NCI-H2029 (cell line): ENCODE measurements around the gene CCDC172.
"Not testable (repeated sequence)": the region's sequence is repeated elsewhere in the genome, so short reads cannot be mapped to it uniquely, and the experiment has no call there.

Experiments used
- DNase-seq: peaks from one replicate; lab custom pipeline; 2025; lab: John Stamatoyannopoulos, UW

CCDC172 gene

DNA sequence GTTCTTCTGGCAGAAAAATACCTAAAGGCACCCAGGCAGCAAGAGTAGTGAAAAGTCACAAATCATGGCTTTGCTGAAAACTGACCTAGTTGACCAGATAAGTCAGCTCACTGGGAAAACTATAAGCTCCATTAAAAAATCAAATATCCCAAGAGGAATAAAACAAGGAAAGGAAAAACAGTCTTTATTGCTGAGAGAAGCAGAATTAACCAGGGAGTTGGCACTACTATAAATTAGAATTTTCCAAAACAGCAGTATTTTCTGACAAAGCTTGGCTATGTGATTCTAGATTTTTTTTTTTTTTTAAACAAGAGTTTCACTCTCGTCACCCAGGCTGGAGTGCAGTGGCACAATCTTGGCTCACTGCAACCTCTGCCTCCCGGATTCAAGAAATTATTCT is 12.6 kb downstream of the CCDC172 start:
- DNase-seq: no peak

DNA sequence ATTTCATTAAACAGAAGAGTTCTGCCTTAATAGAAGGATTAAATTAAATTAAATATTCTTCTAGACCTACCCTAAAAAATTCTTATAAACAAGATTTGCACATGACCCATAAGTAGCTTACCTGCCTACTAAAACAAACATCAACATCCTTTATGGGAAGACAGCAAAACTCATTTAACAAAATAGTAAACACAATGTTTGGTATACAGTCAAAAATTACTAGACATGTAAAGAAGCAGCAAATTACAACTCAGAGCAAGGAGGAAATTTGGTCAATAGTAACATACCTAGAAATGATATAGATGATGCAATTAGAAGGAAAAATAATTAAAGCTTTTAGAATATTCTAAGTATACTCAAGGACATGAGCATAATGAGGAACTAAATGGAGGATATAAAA is 27.9 kb downstream of the CCDC172 start:
- no peak for DNase-seq

DNA sequence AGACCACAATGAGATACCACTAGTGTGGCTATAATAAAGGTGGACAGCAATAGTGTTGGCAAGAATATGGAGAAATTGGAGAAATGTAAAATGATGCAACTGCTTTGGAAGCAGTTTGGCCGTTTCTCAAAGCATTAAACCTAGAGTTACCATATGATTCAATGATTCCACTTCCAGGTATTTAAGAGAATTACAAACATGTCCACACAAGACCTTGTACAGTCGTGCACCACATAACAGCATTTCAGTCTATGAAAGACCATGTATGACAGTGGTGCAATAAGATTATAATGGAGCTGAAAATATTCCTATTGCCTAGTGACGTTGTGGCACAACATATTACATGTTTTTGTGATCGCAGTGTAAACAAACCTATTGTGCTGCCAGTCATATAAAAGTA is 29.6 kb downstream of the CCDC172 start:
- DNase-seq: no peak

DNA sequence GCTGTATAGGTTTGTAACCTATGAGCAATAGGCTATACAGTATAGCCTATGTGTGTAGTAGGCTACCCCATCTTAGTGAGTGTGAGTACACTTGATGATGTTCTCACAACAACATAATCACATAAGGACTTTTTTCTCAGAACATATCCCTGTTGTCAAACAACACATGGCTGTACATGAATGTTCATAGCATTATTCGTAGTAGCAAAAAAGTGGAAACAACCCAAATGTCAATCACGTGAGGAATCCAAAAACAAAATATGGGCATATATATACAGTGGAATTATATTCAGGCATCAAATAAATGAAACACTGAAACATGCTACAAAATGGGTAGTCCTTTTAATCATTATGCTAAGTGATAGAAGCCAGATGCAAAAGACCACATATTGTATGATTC is 31.1 kb downstream of the CCDC172 start:
- DNase-seq: no peak

DNA sequence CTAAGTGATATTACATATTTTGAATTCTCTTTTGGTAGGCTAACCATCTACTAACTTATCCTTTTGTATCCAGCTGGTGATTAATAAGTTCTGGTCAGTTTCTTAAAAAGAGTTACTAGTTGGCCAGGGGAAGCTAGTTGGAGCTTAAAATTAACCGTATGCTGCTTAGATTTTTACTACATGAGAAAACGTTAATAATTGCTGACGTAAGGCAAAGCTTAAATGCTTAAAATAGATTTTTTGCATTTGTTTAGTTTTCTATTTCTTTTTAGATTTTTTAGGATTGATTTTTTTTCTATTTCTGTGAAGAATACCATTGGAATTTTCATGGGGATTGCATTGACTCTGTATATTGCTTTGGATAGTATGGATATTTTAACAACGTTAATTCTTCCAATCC is 32.6 kb downstream of the CCDC172 start:
- DNase-seq: no peak

DNA sequence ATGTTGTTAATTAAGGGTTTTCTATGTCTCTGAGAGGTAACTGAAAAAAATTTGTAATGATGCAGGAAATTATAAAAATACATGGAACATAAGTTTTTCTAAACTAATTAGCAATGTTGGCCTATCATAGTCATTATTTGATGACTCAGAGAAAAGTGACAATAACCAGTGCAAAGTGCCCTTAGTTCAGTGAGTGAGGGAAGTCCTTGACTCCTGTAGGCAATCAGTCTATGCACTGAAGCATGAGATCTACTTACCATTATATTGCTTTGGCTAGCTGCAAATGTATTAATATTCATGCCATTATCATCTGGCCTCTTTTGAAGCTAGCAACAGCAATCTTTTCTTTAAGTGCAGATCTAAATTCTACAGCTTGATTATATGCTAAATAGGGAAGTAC is 40.6 kb downstream of the CCDC172 start:
- no peak for DNase-seq

DNA sequence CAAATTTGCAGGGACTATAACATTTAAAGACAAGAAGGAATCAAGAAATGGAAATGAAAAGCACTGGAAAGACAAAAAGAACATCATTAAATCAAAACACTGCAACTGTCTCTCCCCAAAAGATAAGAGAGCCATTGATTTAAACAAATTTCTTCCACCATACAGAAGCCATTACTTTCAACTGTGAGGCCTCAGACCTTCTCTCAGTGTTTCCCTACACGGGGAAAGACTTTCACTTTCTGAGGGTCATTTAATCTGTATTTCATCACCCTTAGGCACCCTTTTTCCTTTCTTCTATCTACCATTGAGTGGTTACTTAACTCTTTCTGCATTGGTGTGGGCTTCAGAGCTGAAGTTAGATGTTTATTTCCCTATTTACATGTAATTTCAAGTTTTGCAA is 47.5 kb downstream of the CCDC172 start:
- no peak for DNase-seq

DNA sequence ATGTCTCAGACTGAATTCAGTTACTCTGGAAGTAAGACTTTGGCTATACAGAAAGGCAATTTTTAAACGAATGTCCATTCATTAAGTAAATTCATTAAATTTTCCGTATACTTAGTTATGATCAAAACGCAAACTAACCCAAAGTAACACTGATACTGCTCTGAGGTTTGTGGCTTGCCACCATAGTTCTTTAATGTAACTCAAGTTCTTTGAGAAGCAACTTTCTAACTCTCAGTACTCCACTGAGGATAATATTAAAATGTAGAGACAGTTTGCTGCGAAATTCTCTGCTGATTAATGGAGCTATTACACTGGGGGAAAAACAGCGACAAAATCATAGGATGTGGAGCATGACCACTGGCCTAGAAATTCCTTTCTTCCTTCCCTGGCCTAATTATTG is 58.0 kb downstream of the CCDC172 start:
- DNase-seq: no peak

DNA sequence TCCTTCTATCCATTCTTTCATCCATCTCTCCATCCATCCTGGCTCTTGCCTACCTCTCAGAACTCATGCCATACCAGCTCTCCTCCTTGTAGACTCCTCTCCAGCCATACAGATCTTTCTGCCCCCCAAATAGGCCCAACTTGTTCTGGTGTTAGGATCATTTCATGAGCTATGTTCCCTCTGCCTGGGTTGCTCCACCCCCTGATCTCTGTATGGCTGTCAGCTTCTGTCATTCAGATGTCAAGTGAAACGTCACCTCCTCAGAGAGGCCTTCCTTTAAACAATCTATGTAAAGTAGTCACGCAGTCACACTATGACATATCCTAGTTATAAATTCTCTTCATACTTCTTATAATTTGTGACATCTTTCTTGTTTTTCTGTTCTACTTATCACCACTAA is 61.1 kb downstream of the CCDC172 start:
- no peak for DNase-seq

DNA sequence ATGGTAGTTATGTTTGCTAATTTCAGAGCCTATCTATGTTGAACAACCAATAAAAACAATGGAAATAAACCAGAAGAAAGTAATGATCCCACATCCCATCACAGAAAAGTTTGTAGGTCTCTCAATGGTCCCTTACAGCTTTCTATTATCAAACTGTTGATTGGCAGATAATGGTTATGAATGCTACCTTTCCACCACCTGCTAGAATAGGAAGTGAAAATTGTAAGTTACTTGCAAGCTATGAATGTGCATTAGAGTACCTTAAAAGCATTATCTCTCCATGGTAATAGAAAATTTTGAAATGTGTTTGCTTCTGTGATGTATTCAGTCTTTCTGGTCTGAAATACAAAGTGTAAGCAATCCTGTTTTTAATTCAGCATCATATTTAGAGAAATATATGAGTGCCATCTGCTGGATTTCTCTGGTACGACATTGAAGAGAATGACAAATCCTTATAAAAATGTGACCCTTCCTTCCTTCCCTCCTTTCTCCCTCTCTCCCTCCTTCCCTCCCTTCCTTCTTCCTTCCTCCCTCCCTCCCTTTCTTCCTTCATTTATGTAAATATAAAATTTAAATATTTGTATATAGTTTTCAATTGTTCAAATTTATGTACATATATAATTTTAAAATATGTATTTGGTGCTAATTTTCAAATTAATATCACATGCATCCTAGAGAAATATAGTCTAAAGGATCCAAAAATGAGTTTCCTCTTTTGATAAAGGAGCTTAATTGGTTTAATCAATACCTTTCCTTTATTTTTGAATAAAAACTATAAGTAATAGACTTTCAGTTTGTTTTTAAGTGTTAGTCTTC is 62.0 kb downstream of the CCDC172 start:
- no peak for DNase-seq

DNA sequence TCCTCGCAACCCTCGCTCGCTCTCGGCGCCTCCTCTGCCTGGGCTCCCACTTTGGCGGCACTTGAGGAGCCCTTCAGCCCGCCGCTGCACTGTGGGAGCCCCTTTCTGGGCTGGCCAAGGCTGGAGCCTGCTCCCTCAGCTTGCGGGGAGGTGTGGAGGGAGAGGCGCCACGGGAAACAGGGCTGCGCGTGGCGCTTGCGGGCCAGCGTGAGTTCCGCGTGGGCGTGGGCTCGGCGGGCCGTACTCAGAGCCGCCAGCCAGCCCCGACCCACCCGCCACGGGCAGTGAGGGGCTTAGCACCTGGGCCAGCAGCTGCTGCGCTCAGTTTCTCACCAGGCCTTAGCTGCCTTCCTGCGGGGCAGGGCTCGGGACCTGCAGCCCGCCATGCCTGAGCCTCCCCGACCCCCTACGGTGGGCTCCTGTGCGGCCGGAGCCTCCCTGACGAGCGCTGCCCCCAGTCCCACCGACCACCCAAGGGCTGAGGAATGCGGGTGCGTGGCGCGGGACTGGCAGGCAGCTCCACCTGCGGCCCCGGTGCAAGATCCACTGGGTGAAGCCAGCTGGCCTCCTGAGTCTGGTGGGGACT is 69.1 kb downstream of the CCDC172 start:
- DNase-seq: not testable (repeated sequence)

DNA sequence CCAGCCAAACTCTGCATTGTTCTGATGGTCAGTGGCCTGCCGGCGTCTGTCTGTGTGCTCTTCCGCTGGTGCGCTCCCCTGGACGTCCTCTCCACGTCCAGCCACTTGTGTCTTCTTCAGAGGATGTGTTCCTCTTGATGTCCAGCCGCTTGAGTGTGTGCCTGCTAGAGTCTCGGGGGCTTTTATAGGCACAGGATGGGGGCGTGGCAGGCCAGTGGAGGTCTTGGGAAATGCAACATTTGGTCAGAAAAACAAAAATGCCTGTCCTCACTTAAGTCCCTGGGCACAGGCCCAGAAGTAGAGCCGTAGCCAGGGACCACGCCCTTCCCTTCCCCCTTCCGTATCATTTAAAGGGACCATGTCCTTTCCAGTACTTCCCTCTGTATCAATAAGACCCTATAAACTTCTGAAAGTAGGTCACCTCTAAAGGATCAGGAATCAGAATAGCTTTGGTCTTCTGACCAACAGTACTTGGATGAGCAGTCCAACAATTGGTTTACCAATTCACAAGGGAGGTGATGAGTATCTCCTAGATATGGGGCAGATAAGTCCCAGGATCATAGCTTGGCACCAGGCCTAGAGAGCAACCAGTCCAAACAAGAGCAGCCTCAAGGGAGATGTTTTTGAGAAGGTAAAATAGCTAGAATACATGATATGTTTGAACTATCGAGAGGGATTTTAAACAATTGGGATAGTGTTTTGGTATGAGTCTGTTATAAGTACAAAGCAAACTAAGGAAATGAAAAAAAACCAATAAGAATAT is 71.2 kb downstream of the CCDC172 start:
- DNase-seq: no peak

DNA sequence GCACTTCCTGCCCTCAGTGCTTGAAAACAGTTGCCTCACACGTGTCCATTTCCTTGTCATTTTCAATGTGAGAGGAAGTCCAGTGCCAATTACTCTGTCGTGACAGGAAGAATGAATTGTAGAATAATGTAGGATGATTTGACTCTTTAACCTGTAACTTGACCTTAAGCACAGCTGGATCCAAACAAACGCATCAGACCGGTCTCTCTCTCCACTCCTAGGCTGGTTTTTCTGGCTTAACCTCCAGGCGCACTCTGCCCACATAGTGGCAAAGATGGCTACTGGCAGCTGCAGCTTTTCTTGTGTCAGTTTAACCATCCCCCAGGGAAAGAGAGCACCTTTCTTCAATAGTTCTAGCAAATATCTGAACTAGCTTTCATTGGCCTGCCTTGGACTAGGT is 74.0 kb downstream of the CCDC172 start:
- no peak for DNase-seq

DNA sequence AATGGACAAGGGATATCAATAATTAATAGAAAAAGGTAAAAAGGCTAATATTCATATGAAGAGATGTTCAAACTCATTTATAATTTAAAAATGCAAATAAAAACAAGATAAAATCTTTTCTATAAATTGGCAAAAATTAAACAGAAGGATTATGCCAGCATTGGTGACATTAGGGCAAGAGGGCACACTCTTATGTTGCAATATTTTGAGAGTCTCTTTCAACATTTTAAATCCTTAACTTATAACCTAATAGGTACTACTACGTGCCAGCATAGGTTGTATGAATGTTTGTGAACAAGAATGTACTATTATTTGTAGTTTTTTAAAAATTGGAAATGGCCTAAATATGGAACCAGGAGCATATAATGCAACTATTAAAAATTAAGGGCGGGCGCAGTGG is 78.6 kb downstream of the CCDC172 start:
- no peak for DNase-seq

DNA sequence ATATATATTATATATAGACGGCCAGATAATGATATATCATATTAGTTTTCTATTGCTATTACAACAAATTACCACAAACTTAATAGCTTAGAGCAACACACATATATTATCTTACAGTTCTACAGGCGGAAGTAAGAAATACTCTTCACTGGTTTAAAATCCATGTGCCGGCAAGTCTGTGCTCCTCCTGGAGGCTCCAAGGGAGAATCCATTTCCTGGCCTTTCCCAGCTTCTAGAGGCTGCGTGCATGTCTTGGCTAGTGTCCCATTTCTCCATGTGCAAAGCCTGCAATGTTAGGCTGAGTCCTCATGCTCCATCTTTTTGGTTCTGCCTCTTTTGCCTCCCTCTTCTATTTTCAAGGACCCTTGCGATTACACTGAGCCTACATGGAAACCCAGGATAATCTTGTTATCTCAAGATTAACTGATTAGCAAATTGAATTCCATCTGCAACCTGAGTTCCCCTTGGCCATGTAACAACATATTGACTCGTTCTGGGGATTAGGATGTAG is 79.5 kb downstream of the CCDC172 start:
- DNase-seq: no peak

DNA sequence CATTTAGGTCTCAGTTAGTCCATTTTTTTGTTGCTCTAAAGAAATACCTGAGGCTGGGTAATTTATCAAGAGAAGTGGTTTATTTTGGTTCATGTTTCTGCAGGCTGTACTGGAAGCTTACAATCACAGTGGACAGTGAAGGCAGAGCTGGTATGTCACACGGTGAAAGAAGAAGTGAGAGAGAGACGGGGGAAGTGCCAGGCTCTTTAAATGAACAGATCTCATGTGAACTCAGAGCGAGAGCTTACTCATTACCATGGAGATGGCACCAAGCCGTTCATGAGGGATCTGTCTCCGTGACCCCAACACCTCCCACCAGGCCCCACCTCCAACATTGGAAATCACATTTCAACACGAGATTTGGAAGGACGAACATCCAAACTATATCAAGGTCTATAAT is 84.5 kb downstream of the CCDC172 start:
- no peak for DNase-seq

DNA sequence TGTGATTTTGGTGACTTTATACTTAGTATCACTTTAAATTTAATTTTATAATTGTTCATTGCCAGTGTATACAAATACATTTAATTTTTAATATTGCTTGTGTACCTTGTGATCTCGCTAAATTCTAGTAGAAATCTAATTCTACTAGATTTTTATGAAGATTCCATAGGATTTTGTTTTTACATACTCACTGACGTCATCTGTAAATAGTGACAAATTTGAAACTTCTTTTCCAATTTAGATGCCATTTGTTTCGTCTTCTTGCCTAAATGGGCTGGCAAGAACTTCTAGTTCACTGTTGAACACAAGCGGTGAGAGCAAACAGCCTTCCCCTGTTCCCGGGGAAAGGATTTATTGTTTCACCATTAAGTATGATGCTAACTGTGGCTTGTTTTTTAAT is 86.1 kb downstream of the CCDC172 start:
- DNase-seq: no peak

DNA sequence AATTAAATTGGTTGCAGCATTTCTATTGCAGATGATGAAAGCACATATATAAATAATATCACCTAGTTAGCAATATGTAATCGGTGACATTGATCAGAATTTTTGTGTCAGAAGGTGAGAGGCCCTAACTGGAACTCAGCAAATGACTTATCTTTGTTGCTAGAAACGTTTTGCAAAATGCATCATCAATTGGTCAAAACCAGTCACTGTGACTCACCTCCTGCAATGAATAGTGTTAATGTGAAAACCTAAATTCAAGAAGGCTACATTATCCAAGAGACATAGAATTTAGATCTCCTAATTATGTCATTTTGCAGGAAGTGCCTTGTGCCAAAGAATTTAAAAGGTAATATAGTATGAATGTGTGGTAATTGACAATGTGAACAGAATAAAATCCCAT is 93.6 kb downstream of the CCDC172 start:
- no peak for DNase-seq

DNA sequence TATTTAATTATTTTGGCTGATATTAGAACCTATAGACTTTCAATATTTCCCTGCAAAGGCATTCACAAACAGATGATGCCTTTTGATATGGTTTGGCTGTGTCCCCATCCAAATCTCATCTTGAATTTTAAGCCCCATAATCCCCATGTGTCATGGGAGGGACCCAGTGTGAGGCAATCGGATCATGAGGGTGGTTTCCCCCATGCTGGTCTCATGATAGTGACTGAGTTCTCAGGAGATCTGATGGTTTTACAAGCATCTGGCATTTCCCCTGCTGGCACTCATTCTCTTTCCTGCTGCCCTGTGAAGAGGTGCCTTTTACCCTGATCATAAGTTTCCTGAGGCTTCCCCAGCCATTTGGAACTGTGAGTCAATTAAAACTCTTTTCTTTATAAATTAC is 94.1 kb downstream of the CCDC172 start:
- DNase-seq: no peak

DNA sequence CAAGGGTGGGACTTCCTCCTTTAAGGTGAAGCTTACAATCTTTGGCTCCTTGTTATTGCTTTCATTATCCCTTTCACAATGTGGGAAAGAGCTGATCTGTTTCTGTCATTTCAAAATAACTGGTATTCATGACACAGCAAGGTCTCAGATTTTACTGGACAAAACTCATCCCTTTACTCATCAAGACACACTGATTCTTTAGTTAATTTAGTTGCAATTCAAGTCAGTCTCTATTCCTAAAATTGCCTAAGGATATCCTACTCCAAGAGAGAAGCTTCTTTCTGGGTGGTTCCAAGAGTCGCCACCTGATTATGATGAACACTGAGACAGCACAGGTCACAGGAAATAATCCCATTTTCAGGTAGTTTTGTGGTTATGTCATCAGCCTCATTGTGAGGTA is 97.6 kb downstream of the CCDC172 start:
- no peak for DNase-seq

DNA sequence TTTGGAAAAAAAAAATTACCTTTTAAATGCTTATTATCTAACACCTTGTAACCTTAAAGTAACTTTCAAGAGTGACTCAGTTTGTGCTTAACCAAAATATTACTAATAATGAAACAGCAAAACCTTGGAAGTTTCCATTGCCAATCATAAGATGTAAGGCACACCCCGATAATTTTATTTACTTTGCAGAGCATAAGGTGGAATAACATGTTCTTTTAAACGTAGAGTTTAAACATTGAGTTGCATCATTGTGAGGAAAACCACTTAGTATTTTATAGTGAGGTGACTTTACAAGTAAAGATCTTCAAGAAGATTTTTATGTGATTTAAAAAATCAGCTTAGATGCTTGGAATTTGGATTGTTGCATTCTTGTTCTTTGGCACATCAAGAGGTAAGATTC is 103.4 kb downstream of the CCDC172 start, which contains the start of gene PNLIPRP3:
PNLIPRP3 (plus strand) TSS at position 177 of the 400 bp plus-strand sequence; CDS start at position 343, 166 bp downstream.
- no peak for DNase-seq

DNA sequence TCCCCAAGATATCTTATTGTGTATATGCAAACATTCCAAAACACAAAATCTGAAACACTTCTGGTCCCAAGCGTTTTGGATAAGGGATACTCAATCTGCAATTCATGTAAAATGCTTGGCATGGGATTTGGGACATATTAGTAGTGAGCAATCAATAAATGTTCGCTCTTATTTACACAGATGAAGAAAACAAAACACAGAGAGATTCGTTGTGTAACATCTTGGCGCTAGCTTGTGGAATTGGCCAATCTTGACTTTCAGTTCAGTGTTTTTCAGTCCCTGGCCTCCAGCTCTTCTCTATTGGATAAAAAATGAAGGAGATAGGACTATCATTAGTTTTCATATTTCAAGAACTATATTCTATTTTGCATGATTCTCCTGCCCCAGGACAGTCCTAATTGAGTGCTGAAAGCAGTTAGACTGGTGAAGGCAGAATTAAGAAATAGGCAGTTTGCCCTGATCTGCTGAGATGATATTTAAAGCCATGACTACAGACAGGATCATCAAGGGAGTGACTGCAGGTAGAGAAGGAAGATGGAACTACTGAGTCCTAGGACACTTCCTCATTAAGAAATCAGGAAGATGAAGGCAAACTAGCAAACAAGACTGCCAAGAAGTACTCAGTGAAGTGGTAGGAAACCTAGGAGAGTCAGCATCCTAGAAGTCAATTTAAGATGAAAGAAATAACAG is 105.2 kb downstream of the CCDC172 start:
- DNase-seq: no peak
